ENCODE data around the gene CTSZ. TPM values are rescaled to one million over a fixed set of nuclear protein-coding genes. Genes with fewer than 3 reads are reported as not detected.

CTSZ gene
- total RNA-seq, result 122 and 130 TPM in 2 replicates

GRCh38 chr20:59006864-59007664 is at the start of gene CTSZ:
TSS of gene CTSZ (minus strand) at chr20:59007254. CDS start at chr20:59007128, 126 bp downstream.

GRCh38 chr20:59042151-59042795 is 35.2 kb upstream of the CTSZ start, which contains the start of gene PRELID3B:
TSS of gene PRELID3B (minus strand) at chr20:59042786. CDS start at chr20:59042730, 56 bp downstream.

GRCh38 chr20:59032023-59032712 is 25.1 kb upstream of the CTSZ start, which contains the start of gene ATP5F1E:
TSS of gene ATP5F1E (minus strand) at chr20:59032335. CDS start at chr20:59032251, 84 bp downstream.

GRCh38 chr20:59019217-59019616 is 12.2 kb upstream of the CTSZ start, which contains the start of gene TUBB1:
TSS of gene TUBB1 (plus strand) at chr20:59019429. CDS start at chr20:59019523, 94 bp downstream.

GRCh38 chr20:58980711-58981627 is 26.1 kb downstream of the CTSZ start, which contains the start of gene NELFCD:
TSS of gene NELFCD (plus strand) at chr20:58981256. CDS start at chr20:58981310, 54 bp downstream.

Other genes starting within 250 kb of the CTSZ start
- 0.32 and 0.36 TPM in 2 replicates for gene GNAS-AS1, start 156.4 kb downstream of the CTSZ start, total RNA-seq
- 579 and 635 TPM in 2 replicates for gene GNAS, start 154.5 kb downstream of the CTSZ start, total RNA-seq
- gene NELFCD, start 26.0 kb downstream of the CTSZ start, total RNA-seq, result 40.2 and 43.5 TPM in 2 replicates
- not detected in 2 replicates for gene TUBB1, start 12.2 kb upstream of the CTSZ start, total RNA-seq
- 22.0 and 23.8 TPM in 2 replicates for gene ATP5F1E, start 25.1 kb upstream of the CTSZ start, total RNA-seq
- gene PRELID3B, start 35.5 kb upstream of the CTSZ start, total RNA-seq, result 39.9 and 45.3 TPM in 2 replicates
- not detected in 2 replicates for gene ZNF831, start 156.6 kb upstream of the CTSZ start, total RNA-seq